ENCODE results near the gene ARG2.

GRCh38 chr14:67627519-67627918 lies 7.8 kb downstream of the ARG2 start:
- TF ChIP-seq CTCF (IDR thresholded peaks at IDR 0.05) (no peak), POLR2A (IDR thresholded peaks at IDR 0.05) (no peak)

Measured in uterus (tissue), 2 donors.